IMR-90 (cell line): ENCODE measurements around the gene NRDC. TPM values are rescaled to one million over a fixed set of nuclear protein-coding genes. Genes with fewer than 3 reads are reported as not detected.

Source experiments
- ATAC-seq: fragments of 200-7000 bp; cut with Tn5 transposase; 2 replicates; pipeline ENCODE4 v1.9.1; 2020; ENCODE audit warnings: low read depth, mild to moderate bottlenecking, moderate library complexity
- BruUV-seq: library from RNA; stranded (reverse); fragments of 400-500 nt; replicated peaks from 2 replicates; lab custom pipeline; 2021; lab: Mats Ljungman, UMichigan
- CTCF ChIA-PET: fragments of 300-600 bp; formaldehyde crosslinking; extraction: SDS; loops from one replicate; lab custom pipeline; 2021; ENCODE audit warnings: antibody characterized with exemption; lab: Yijun Ruan, JAX
- POLR2A ChIA-PET: fragments of 300-600 bp; sonication (Branson Sonifier 250); formaldehyde crosslinking; loops from one replicate; lab custom pipeline; 2022; ENCODE audit warnings: antibody characterized with exemption; ENCODE audit not compliant: unreplicated experiment; lab: Charles Lee
- DNase-seq: peaks from one replicate; pipeline ENCODE4 v3.0.0; 2013
- H2AFZ ChIP-seq: replicated peaks from 2 replicates; pipeline ENCODE3; 2013; ENCODE audit warnings: low read length, mild to moderate bottlenecking; ENCODE audit not compliant: poor library complexity
- H2AK5ac ChIP-seq: 2 replicates; pipeline ENCODE4 v1.6.1; 2013; ENCODE audit warnings: low read depth, low read length, inconsistent platforms
- H2AK9ac ChIP-seq: replicated peaks from 2 replicates; pipeline ENCODE3; 2013; ENCODE audit warnings: mild to moderate bottlenecking, low read depth, low read length, moderate library complexity; ENCODE audit not compliant: poor library complexity
- H2BK120ac ChIP-seq: 2 replicates; pipeline ENCODE4 v1.6.1; 2013; ENCODE audit warnings: low read depth, low read length, inconsistent platforms
- H2BK15ac ChIP-seq: 3 replicates; pipeline ENCODE4 v1.6.1; 2013; ENCODE audit warnings: low read depth, low read length, inconsistent platforms
- H2BK20ac ChIP-seq: 2 replicates; pipeline ENCODE4 v1.6.1; 2013; ENCODE audit warnings: low read depth, mild to moderate bottlenecking, inconsistent platforms, low read length, moderate library complexity
- H2BK5ac ChIP-seq: 2 replicates; pipeline ENCODE4 v1.6.1; 2013; ENCODE audit warnings: mild to moderate bottlenecking, low read depth, low read length, inconsistent platforms; ENCODE audit not compliant: poor library complexity, severe bottlenecking
- H3K14ac ChIP-seq: replicated peaks from 2 replicates; pipeline ENCODE4 v1.6.1; 2013; ENCODE audit warnings: low read depth, low read length, inconsistent platforms
- H3K18ac ChIP-seq: 2 replicates; pipeline ENCODE4 v1.6.1; 2013; ENCODE audit warnings: low read depth, low read length, control low read depth
- H3K23ac ChIP-seq: 2 replicates; pipeline ENCODE4 v1.6.1; 2013; ENCODE audit warnings: low read depth, low read length, inconsistent platforms
- H3K27ac ChIP-seq: 2 replicates; pipeline ENCODE4 v1.5.1; 2013; ENCODE audit warnings: mild to moderate bottlenecking, control low read depth, low read length; ENCODE audit not compliant: insufficient read depth
- H3K27me3 ChIP-seq: 2 replicates; pipeline ENCODE4 v1.6.1; 2013; ENCODE audit warnings: low read length; ENCODE audit not compliant: control insufficient read depth, insufficient read depth
- H3K36me3 ChIP-seq: 2 replicates; pipeline ENCODE4 v1.6.1; 2013; ENCODE audit warnings: low read length, mixed read lengths; ENCODE audit not compliant: control insufficient read depth, insufficient read depth
- H3K4ac ChIP-seq: 2 replicates; pipeline ENCODE4 v1.6.1; 2013; ENCODE audit warnings: low read depth, low read length, inconsistent platforms
- H3K4me1 ChIP-seq: 2 replicates; pipeline ENCODE4 v1.6.1; 2013; ENCODE audit warnings: low read length, mixed read lengths; ENCODE audit not compliant: control insufficient read depth, insufficient read depth
- H3K4me2 ChIP-seq: 2 replicates; pipeline ENCODE4 v1.6.1; 2013; ENCODE audit warnings: low read depth, mild to moderate bottlenecking, control low read depth, low read length, moderate library complexity
- H3K4me3 ChIP-seq: 2 replicates; pipeline ENCODE4 v1.5.1; 2013; ENCODE audit warnings: low read depth, mild to moderate bottlenecking, control low read depth, low read length, moderate library complexity; ENCODE audit not compliant: insufficient read depth
- H3K56ac ChIP-seq: 2 replicates; pipeline ENCODE4 v1.6.1; 2013; ENCODE audit warnings: low read length, inconsistent platforms; ENCODE audit not compliant: insufficient read depth; ENCODE audit errors: extremely low read depth
- H3K79me1 ChIP-seq, 2 experiments: 2 replicates each; pipeline ENCODE4 v1.6.1; 2013; ENCODE audit warnings: low read length in 2 of 2, inconsistent platforms in 1 of 2, low read depth in 1 of 2
- H3K9ac ChIP-seq: 2 replicates; pipeline ENCODE4 v1.6.1; 2013; ENCODE audit warnings: low read depth, low read length, control low read depth
- H3K9me1 ChIP-seq: 2 replicates; pipeline ENCODE4 v1.6.1; 2013; ENCODE audit warnings: low read length, inconsistent platforms; ENCODE audit not compliant: insufficient read depth
- H3K9me3 ChIP-seq: 2 replicates; pipeline ENCODE4 v1.6.1; 2013; ENCODE audit warnings: low read length; ENCODE audit not compliant: control insufficient read depth, insufficient read depth
- H4K20me1 ChIP-seq: 2 replicates; pipeline ENCODE4 v1.6.1; 2013; ENCODE audit warnings: low read length, inconsistent platforms; ENCODE audit not compliant: insufficient read depth
- H4K5ac ChIP-seq: 2 replicates; pipeline ENCODE4 v1.6.1; 2013; ENCODE audit warnings: mild to moderate bottlenecking, low read depth, low read length, control low read depth
- H4K8ac ChIP-seq, 2 experiments: 2 replicates each; pipeline ENCODE4 v1.6.1; 2013; ENCODE audit warnings: low read depth in 2 of 2, low read length in 2 of 2, control low read depth in 1 of 2, inconsistent platforms in 1 of 2
- H4K91ac ChIP-seq: 2 replicates; pipeline ENCODE4 v1.6.1; 2013; ENCODE audit warnings: low read depth, low read length, inconsistent platforms; ENCODE audit not compliant: insufficient read depth
- BHLHE40 ChIP-seq: fragments of 150-350 bp; IDR thresholded peaks from 2 replicates; pipeline ENCODE4 v1.6.1; 2016; ENCODE audit warnings: mild to moderate bottlenecking, low read depth, low read length
- CEBPB ChIP-seq: IDR thresholded peaks from 2 replicates; pipeline ENCODE4 v1.6.1; 2012; ENCODE audit warnings: low read depth, low read length, improper control_type of control experiment
- CHD1 ChIP-seq: IDR thresholded peaks from 2 replicates; pipeline ENCODE4 v1.6.1; 2012; ENCODE audit warnings: low read depth, low read length, improper control_type of control experiment
- CTCF ChIP-seq: conservative IDR thresholded peaks from 2 replicates; pipeline ENCODE4 v1.5.1; 2012; ENCODE audit warnings: mild to moderate bottlenecking, low read depth, low read length, improper control_type of control experiment
- ELK1 ChIP-seq: fragments of 150-350 bp; IDR thresholded peaks from 2 replicates; pipeline ENCODE4 v1.6.1; 2016; ENCODE audit warnings: low read depth, mild to moderate bottlenecking, low read length, moderate library complexity, borderline replicate concordance
- MXI1 ChIP-seq: IDR thresholded peaks from 2 replicates; pipeline ENCODE4 v1.6.1; 2012; ENCODE audit warnings: low read depth, mild to moderate bottlenecking, low read length, moderate library complexity, borderline replicate concordance
- NFE2L2 ChIP-seq: fragments of 150-350 bp; IDR thresholded peaks from 2 replicates; pipeline ENCODE4 v1.6.1; 2016; ENCODE audit warnings: low read depth, mild to moderate bottlenecking, low read length
- RAD21 ChIP-seq: IDR thresholded peaks from 2 replicates; pipeline ENCODE4 v1.6.1; 2012; ENCODE audit warnings: low read length, improper control_type of control experiment
- RCOR1 ChIP-seq: IDR thresholded peaks from 2 replicates; pipeline ENCODE4 v1.6.1; 2012; ENCODE audit warnings: mild to moderate bottlenecking, low read length, improper control_type of control experiment; ENCODE audit not compliant: insufficient replicate concordance
- RFX5 ChIP-seq: IDR thresholded peaks from 2 replicates; pipeline ENCODE4 v1.8.0; 2012; ENCODE audit warnings: low read depth, mild to moderate bottlenecking, low read length, moderate library complexity
- dilution Hi-C: fragments of 300-500 bp; cut with HindIII; formaldehyde crosslinking; loops from one replicate; pipeline ENCODE4 v1.14.3; 2018; ENCODE audit warnings: low sequenced_read_pairs; ENCODE audit not compliant: unreplicated experiment
- in situ Hi-C: fragments of 300-500 bp; cut with MboI; formaldehyde crosslinking; loops from 3 replicates; pipeline ENCODE4 v1.14.3; 2019; ENCODE audit warnings: low sequenced_read_pairs, inconsistent platforms, mixed read lengths
- intact Hi-C: fragments of 100-400 bp; cut with micrococcal nuclease; formaldehyde crosslinking; loops from 2 replicates; pipeline ENCODE4 v1.10.0; 2022
- polyA plus RNA-seq, 3 experiments: library from polyadenylated mRNA; depleted of rRNA; stranded (reverse); fragments of >200 nt; gene quantifications; 2 replicates each; pipeline ENCODE4 v1.2.3, GENCODE V29; 2012; ENCODE audit warnings: low replicate concordance in 1 of 3
- total RNA-seq: library from RNA; depleted of rRNA; stranded (reverse); fragments of >200 nt; gene quantifications from 2 replicates; pipeline ENCODE4 v1.2.3, GENCODE V29; 2012
- TF ChIP-seq, protein P1 (sequence below): fragments of 150-350 bp; IDR thresholded peaks from 2 replicates; pipeline ENCODE4 v1.6.1; 2017; ENCODE audit warnings: mild to moderate bottlenecking, antibody characterized with exemption, low read length, low read depth

Gene NRDC
- total and polyA plus RNA-seq, 2 of the 4 experiments (the other 2 are of a cell fraction): 75.8 to 84.7 TPM

DNA sequence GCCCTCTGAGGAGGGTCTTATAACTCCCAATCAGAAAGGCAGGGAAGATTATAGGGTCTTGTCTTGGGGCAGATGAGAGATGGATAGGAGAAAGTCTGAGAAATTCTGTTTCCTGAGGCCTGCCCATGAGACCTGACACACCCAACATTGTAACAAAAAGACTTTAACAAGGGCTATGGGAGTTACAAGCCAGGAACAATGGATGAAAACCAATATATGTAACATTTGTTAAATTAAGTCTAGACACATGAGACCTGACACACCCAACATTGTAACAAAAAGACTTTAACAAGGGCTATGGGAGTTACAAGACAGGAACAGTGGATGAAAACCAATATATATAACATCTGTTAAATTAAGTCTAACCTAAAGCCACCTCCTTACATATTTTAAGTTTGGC is 21.8 kb downstream of the NRDC start:
- Histone ChIP-seq H3K18ac (no peak overlapping the region), H2BK120ac (no peak overlapping the region), H4K5ac (no peak overlapping the region), H3K79me1 (peaks cover 53 to 74% of the 10 kb centered on the region in 2 experiments), H3K4me1 (no peaks in the 10 kb centered on the region), H3K36me3 (0 out of 2 replicates have a peak, but pooled peaks cover 3% of the 10 kb centered on the region), H4K8ac (no peak overlapping the region), H3K14ac (no peak overlapping the region), H3K4me2 (no peak overlapping the region), H2BK15ac (no peak overlapping the region), H3K56ac (no peak overlapping the region), H3K27me3 (no peaks in the 10 kb centered on the region), H2BK20ac (no peak overlapping the region), H2BK5ac (no peak overlapping the region), H4K91ac (no peak overlapping the region), H4K20me1 (peaks cover 28% of the 10 kb centered on the region), H3K9me3 (no peaks in the 10 kb centered on the region), H3K9ac (no peak overlapping the region), H3K23ac (no peak overlapping the region), H2AK9ac (no peak overlapping the region), H3K9me1 (peaks cover 6% of the 10 kb centered on the region), H2AFZ (no peak overlapping the region), H3K4me3 (no peak overlapping the region), H3K4ac (no peak overlapping the region), H2AK5ac (no peak overlapping the region), H3K27ac (no peak overlapping the region)
- in situ Hi-C loops (no loop called here), dilution Hi-C loops (no loop called here), intact Hi-C loops (no loop called here)
- TF ChIP-seq RFX5 (no peak), CHD1 (no peak), CEBPB (no peak), RCOR1 (no peak), BHLHE40 (no peak), CTCF (no peak), NFE2L2 (no peak), MXI1 (no peak), ELK1 (no peak), RAD21 (no peak)
- TF ChIP-seq, protein P1, sequence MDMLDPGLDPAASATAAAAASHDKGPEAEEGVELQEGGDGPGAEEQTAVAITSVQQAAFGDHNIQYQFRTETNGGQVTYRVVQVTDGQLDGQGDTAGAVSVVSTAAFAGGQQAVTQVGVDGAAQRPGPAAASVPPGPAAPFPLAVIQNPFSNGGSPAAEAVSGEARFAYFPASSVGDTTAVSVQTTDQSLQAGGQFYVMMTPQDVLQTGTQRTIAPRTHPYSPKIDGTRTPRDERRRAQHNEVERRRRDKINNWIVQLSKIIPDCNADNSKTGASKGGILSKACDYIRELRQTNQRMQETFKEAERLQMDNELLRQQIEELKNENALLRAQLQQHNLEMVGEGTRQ: no peak
- DNase-seq (no peak), ATAC-seq (no peak)
- no TSS peak for BruUV-seq
- ChIA-PET CTCF (no interaction called here), POLR2A (no interaction called here)
